ENCODE results near the gene RHOJ.
"Not testable (repeated sequence)": the region's sequence is repeated elsewhere in the genome, so short reads cannot be mapped to it uniquely, and the experiment has no call there.

Gene RHOJ

GRCh38 chr14:63300854-63301253 lies 96.6 kb downstream of the RHOJ start:
- DNase-seq: no peak

GRCh38 chr14:63301891-63302534 lies 97.8 kb downstream of the RHOJ start:
- no peak for DNase-seq

DNA sequence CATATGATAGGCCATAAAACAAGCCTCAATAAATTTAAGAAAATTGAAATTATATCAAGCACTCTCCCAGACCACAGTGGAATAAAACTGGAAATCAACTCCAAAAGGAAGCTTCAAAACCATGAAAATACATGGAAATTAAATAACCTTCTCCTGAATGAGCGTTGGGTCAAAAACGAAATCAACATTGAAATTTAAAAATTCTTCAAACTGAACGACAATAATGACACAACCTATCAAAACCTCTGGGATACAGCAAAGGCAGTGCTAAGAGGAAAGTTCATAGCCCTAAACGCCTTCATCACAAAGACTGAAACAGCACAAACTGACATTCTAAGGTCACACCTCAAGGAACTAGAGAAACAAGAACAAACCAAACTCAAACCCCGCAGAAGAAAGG lies 100.2 kb downstream of the RHOJ start:
- DNase-seq: not testable (repeated sequence)

DNA sequence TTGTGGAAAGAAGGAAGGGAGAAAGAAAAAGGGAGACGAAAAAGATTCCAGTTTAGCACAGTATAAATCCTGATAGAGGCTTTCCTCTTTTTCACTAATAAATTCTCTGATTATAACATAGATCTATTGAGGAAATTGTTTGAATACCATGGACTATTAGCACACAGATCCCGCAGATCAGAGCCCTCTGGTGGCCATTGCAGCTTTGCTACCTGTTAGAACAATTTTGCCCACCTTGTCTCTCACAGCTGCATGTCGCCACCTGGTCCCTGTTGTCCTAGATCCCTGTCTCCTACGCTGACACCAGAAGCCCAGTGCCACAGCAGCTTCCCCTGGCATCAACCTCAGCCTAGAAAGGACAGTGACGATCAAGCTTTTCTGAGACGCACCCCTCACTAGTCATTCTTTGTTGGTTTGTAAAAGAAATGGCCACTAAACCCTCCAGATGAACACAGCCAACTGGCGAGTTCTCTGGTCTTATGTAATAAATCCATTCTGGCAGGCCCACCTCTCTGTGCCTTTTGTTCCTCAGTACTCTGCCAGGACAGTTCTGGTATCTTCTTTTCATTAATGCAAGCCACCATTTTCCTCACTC lies 104.6 kb downstream of the RHOJ start:
- no peak for DNase-seq

DNA sequence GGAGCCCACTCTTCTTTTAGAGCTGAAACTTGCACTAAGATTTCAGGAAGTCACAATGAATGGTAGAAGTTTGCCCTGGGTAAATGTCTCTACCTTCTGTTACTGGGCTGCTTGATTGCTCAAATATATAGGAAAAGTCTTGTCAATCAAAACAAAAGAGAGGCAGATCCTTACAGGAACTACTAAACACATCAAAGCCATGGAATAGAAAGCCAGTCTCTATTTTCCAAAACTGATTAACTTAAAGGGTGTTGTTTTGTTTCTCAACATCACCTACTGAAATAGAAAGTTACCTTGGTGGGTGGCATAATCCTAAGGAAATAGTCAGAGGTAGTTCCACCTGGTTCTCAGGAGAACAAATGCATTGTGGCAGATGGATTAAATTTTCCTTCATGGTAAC lies 114.6 kb downstream of the RHOJ start, which contains the start of gene GPHB5:
GPHB5 (minus strand) TSS at position 101 of the 400 bp plus-strand sequence. CDS start 1,086 bp downstream, outside the sequence.
- no peak for DNase-seq

GRCh38 chr14:63322472-63322871 lies 118.2 kb downstream of the RHOJ start:
- DNase-seq: no peak

DNA sequence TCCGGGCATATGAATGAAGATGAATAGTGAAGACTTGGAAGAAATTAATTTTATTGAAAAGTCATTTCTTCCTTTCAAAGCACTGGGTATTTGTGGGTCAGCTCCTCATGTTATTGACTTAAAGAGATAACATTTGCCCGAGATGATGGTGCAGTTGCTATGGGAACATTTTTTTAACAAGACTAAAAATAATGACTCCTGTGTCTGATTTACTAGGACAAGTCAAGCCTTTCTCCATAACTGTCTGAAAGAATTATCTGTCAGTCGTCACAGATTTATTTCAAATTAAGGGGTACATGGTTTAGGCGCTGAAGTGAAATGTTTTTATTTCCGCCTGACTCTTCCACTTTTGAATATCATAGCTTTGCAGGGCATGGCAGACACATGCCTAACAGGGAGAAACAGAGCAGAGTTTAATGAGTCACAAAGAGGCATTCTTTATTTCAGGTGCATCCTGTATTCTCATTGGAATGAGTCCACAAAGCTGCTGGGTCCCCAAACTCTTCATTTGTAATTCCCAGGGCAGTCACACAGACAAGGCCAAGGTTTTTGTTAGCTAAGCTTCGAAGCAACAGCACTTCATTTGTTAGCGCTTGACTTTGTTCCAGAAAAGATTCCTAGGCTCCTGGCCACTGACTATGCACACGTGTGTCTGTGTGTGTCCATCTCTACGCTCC lies 118.8 kb downstream of the RHOJ start:
- no peak for DNase-seq

- DNase-seq: no peak
These were observed 122.6 kb downstream of the RHOJ start for GRCh38 chr14:63326840-63327239.

DNA sequence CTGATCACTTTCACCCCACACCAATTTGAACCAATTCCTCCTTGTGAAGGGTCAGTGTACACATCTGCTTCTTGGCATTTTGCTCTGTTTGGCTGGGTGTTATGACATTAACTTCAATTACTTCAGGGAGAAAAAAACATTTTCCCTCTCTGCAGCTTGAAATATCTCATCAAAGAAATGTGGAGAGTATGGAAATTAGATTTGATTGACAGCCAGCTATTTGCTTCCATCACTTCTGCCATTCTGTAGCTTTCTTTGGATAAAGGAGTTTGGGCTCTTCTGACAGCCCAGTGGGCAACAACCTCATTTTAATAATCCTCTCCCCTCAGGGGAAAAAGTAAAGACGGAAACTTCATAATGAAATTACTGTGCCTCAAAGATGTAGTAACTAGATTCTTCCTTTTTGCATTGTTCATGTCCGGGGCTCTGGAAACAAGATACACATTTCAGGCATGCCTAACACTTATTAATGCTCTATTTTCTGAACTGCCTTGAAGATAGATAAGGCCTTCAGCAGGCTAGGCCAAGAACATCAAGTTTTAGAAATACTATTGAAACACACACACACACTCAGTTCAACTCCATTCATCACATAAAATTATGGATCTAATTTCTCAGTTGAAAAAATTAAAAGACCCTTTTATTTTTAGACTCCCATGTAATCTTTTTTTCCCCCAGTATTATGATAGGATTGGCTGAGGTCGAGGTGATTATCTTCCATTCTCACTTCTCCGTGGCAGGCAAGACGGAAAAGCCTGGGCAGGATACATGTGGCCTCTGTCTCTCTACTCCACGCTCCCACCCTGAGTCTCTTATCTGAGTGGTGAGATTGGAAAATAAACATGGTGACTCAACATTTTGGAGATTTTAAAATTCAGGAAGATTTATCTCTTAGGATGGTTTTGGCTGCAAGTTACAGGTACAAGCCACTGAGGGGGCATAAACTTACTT lies 124.8 kb downstream of the RHOJ start:
- DNase-seq: no peak

DNA sequence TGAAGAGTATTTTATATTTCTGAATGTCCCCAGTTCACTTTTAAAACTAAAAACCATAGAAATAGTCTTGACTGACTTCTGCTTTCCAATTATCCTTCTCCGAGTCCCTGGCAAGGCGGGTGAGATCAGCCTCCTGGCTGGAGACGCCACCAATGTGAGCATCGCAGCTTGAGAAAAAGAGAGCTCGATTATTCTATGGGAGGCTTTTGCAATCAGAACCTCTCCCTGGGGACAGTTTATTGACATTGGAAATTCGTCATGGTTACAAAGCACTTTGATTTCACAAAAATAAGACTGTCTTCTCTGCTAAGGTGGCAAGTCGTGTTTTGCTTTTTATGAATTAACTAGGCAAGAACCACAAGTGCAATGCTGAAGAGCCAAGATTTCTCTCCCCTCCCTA lies 138.1 kb downstream of the RHOJ start:
- DNase-seq: no peak
